A549 (cell line): Measurements from ENCODE around the gene TJP2.

Experiments used
- EP300 ChIP-seq, 2 experiments: fragments of >200 bp; sonication (Bioruptor Twin); formaldehyde crosslinking; IDR thresholded peaks; 2 replicates in 1 of 2; 3 replicates in 1 of 2; pipeline ENCODE4 v1.6.1; 2016 to 2017
- MAX ChIP-seq: IDR thresholded peaks from 2 replicates; pipeline ENCODE4 v1.6.1; 2012
- NFE2L2 ChIP-seq: fragments of 150-350 bp; conservative IDR thresholded peaks from 2 replicates; pipeline ENCODE4 v1.6.1; 2014; ENCODE audit warnings: low read length
- RAD21 ChIP-seq, 2 experiments: fragments of >200 bp in 1 of 2; sonication (Bioruptor Twin) in 1 of 2; formaldehyde crosslinking in 1 of 2; IDR thresholded peaks in 1 of 2; conservative IDR thresholded peaks in 1 of 2; 2 replicates in 1 of 2; 3 replicates in 1 of 2; pipeline ENCODE4 v1.6.1; 2012 to 2018; ENCODE audit warnings: inconsistent platforms in 1 of 2
- RFX5 ChIP-seq: fragments of 450-650 bp; IDR thresholded peaks from 2 replicates; pipeline ENCODE4 v1.7.1; 2014; ENCODE audit warnings: antibody characterized with exemption, mild to moderate bottlenecking, moderate library complexity
- TF ChIP-seq, protein P1 (sequence below): fragments of >200 bp; sonication (Bioruptor Twin); formaldehyde crosslinking; IDR thresholded peaks from 3 replicates; pipeline ENCODE4 v1.5.1; 2016

GRCh38 chr9:69155341-69156030, 18.6 kb upstream of the TJP2 start:
- TF ChIP-seq, protein P1, sequence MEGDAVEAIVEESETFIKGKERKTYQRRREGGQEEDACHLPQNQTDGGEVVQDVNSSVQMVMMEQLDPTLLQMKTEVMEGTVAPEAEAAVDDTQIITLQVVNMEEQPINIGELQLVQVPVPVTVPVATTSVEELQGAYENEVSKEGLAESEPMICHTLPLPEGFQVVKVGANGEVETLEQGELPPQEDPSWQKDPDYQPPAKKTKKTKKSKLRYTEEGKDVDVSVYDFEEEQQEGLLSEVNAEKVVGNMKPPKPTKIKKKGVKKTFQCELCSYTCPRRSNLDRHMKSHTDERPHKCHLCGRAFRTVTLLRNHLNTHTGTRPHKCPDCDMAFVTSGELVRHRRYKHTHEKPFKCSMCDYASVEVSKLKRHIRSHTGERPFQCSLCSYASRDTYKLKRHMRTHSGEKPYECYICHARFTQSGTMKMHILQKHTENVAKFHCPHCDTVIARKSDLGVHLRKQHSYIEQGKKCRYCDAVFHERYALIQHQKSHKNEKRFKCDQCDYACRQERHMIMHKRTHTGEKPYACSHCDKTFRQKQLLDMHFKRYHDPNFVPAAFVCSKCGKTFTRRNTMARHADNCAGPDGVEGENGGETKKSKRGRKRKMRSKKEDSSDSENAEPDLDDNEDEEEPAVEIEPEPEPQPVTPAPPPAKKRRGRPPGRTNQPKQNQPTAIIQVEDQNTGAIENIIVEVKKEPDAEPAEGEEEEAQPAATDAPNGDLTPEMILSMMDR = no peak
- TF ChIP-seq RAD21 (conservative IDR thresholded peaks at IDR 0.05 in 1 of 2, IDR thresholded peaks at IDR 0.05 in 1 of 2) (no peak), RFX5 (no peak), NFE2L2 (no peak), EP300 (IDR thresholded peaks at IDR 0.05) (no peak), MAX (no peak)
